Panc1 (cell line): ENCODE data around the gene ATP6V1F. TPM values are rescaled to one million over a fixed set of nuclear protein-coding genes. Genes with fewer than 3 reads are reported as not detected.

Source experiments
- ATAC-seq: fragments of 200-7000 bp; cut with Tn5 transposase; 2 replicates; pipeline ENCODE4 v1.9.1; 2020; ENCODE audit warnings: mild to moderate bottlenecking, moderate library complexity
- BruUV-seq: library from RNA; stranded (reverse); fragments of 400-500 nt; replicated peaks from 2 replicates; lab custom pipeline; 2021; lab: Mats Ljungman, UMichigan
- CTCF ChIA-PET: fragments of 300-600 bp; sonication (Branson Sonifier 250); formaldehyde crosslinking; loops from one replicate; lab custom pipeline; 2022; ENCODE audit warnings: antibody characterized with exemption; lab: Charles Lee
- POLR2A ChIA-PET: fragments of 300-600 bp; sonication (Branson Sonifier 250); formaldehyde crosslinking; loops from one replicate; lab custom pipeline; 2022; ENCODE audit warnings: antibody characterized with exemption; lab: Charles Lee
- DNase-seq: peaks from one replicate; pipeline ENCODE4 v3.0.0-alpha.2; 2010; ENCODE audit warnings: low read depth, low spot score
- H3K27ac ChIP-seq: 2 replicates; pipeline ENCODE4 v1.5.1; 2011; ENCODE audit warnings: mild to moderate bottlenecking, low read length, inconsistent platforms
- H3K27me3 ChIP-seq: fragments of 200-500 bp; sonication (Bioruptor generic); 2 replicates; pipeline ENCODE4 v1.6.0; 2014; ENCODE audit warnings: low read length, inconsistent platforms; ENCODE audit not compliant: control insufficient read depth, insufficient read depth
- H3K36me3 ChIP-seq: fragments of 200-500 bp; sonication (Bioruptor generic); 2 replicates; pipeline ENCODE4 v1.5.1; 2014; ENCODE audit warnings: inconsistent platforms, mild to moderate bottlenecking, low read length, moderate library complexity; ENCODE audit not compliant: control insufficient read depth, insufficient read depth
- H3K4me1 ChIP-seq: 2 replicates; pipeline ENCODE4 v1.5.1; 2011; ENCODE audit warnings: inconsistent platforms, mild to moderate bottlenecking, low read length, moderate library complexity; ENCODE audit not compliant: control insufficient read depth, insufficient read depth
- H3K4me3 ChIP-seq, 2 experiments: 2 replicates each; pipeline ENCODE4 v1.5.1; 2011 to 2012; ENCODE audit warnings: low read depth in 2 of 2, low read length in 2 of 2, mild to moderate bottlenecking in 2 of 2, inconsistent platforms in 1 of 2, moderate library complexity in 1 of 2
- H3K9me3 ChIP-seq: fragments of 200-500 bp; sonication (Bioruptor generic); 2 replicates; pipeline ENCODE4 v1.5.1; 2014; ENCODE audit warnings: low read depth, mild to moderate bottlenecking, inconsistent platforms, low read length, moderate library complexity; ENCODE audit not compliant: control insufficient read depth, insufficient read depth
- POLR2AphosphoS5 ChIP-seq: IDR thresholded peaks from 2 replicates; pipeline ENCODE4 v1.6.1; 2012; ENCODE audit warnings: mild to moderate bottlenecking, low read depth, low read length, moderate library complexity
- SIN3A ChIP-seq: IDR thresholded peaks from 2 replicates; pipeline ENCODE4 v1.6.1; 2012; ENCODE audit warnings: low read depth, mild to moderate bottlenecking, low read length, moderate library complexity, borderline replicate concordance; ENCODE audit not compliant: insufficient read depth
- TCF7L2 ChIP-seq: IDR thresholded peaks from 2 replicates; pipeline ENCODE4 v1.6.1; 2011; ENCODE audit warnings: mild to moderate bottlenecking, low read depth, low read length, inconsistent platforms
- in situ Hi-C: cut with HindIII; loops from 2 replicates; pipeline ENCODE4 v1.10.0; 2016; ENCODE audit warnings: low sequenced_read_pairs, low pct_unique_long_range_greater_than_20kb
- intact Hi-C: fragments of 100-400 bp; cut with micrococcal nuclease; formaldehyde crosslinking; loops from one replicate; pipeline ENCODE4 v1.10.0; 2022; ENCODE audit not compliant: unreplicated experiment
- total RNA-seq: library from RNA; stranded (reverse); gene quantifications from one replicate; pipeline ENCODE4 v1.2.1, GENCODE V29; 2021; ENCODE audit not compliant: unreplicated experiment
- TF ChIP-seq, protein P1 (sequence below), 2 experiments: IDR thresholded peaks; 2 replicates each; pipeline ENCODE4 v1.6.1; 2011 to 2012; ENCODE audit warnings: low read depth in 2 of 2, control low read depth in 1 of 2, low read length in 1 of 2, mild to moderate bottlenecking in 1 of 2, moderate library complexity in 1 of 2; ENCODE audit not compliant: insufficient read depth in 1 of 2
- TF ChIP-seq, protein P2 (sequence below): fragments of 450-650 bp; IDR thresholded peaks from 2 replicates; pipeline ENCODE4 v1.5.1; 2017; ENCODE audit warnings: mild to moderate bottlenecking

Gene ATP6V1F
- total RNA-seq, 1 experiment from 2014 or later = 151 TPM

DNA sequence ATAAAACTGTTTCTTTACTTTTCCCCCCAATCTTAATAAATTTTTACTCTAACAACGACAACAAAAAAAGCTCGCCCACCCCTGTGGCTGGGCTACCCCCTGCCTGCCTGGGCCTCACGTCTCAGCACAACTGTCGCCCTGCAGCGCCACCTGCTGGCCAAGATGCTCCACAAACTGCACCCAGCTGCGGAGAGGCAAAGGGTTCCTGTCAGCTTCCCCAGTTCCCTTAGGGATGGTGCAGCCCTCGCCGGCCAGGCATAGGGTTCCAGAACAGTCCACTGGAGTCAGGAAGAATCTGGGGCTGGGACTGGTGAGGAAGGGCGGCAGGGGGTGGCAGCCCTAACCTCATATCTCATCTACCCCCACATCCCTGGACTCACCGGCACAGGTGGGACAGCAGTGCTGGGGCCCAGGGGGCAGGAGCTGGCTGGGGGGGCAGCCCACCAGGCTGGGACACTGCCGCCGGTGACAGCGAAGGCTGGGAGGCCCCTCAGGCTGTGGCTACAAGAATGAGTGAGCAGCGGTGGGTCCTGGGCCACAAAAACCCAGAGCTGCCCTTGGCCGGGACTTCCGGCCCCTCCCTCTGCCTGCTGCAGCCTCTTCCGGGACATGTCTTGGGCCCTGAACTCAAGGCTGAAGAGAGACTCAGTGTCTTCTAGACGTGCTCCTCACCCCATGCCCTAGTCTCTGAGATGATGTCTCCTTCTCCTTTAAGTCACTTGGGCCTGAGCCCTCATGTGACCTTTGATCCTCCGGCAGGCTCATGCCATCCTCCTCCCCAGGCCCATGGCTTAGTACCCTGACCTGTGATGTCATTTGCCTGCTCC, 21.2 kb downstream of the ATP6V1F start:
- Histone ChIP-seq H3K27ac (no peak overlapping the region), H3K4me1 (no peaks in the 10 kb centered on the region), H3K36me3 (no peaks in the 10 kb centered on the region), H3K9me3 (no peaks in the 10 kb centered on the region), H3K4me3 (no peak overlapping the region), H3K27me3 (no peaks in the 10 kb centered on the region)
- TF ChIP-seq, protein P1, sequence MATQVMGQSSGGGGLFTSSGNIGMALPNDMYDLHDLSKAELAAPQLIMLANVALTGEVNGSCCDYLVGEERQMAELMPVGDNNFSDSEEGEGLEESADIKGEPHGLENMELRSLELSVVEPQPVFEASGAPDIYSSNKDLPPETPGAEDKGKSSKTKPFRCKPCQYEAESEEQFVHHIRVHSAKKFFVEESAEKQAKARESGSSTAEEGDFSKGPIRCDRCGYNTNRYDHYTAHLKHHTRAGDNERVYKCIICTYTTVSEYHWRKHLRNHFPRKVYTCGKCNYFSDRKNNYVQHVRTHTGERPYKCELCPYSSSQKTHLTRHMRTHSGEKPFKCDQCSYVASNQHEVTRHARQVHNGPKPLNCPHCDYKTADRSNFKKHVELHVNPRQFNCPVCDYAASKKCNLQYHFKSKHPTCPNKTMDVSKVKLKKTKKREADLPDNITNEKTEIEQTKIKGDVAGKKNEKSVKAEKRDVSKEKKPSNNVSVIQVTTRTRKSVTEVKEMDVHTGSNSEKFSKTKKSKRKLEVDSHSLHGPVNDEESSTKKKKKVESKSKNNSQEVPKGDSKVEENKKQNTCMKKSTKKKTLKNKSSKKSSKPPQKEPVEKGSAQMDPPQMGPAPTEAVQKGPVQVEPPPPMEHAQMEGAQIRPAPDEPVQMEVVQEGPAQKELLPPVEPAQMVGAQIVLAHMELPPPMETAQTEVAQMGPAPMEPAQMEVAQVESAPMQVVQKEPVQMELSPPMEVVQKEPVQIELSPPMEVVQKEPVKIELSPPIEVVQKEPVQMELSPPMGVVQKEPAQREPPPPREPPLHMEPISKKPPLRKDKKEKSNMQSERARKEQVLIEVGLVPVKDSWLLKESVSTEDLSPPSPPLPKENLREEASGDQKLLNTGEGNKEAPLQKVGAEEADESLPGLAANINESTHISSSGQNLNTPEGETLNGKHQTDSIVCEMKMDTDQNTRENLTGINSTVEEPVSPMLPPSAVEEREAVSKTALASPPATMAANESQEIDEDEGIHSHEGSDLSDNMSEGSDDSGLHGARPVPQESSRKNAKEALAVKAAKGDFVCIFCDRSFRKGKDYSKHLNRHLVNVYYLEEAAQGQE (IDR thresholded peaks at IDR 0.05; ENCODE audit: insufficient read depth in 1 of 2, low read depth in 2 of 2, low read length in 1 of 2) = no peak
- no peak for TF ChIP-seq POLR2AphosphoS5
- TF ChIP-seq SIN3A = no peak
- no peak for TF ChIP-seq TCF7L2
- TF ChIP-seq, protein P2, sequence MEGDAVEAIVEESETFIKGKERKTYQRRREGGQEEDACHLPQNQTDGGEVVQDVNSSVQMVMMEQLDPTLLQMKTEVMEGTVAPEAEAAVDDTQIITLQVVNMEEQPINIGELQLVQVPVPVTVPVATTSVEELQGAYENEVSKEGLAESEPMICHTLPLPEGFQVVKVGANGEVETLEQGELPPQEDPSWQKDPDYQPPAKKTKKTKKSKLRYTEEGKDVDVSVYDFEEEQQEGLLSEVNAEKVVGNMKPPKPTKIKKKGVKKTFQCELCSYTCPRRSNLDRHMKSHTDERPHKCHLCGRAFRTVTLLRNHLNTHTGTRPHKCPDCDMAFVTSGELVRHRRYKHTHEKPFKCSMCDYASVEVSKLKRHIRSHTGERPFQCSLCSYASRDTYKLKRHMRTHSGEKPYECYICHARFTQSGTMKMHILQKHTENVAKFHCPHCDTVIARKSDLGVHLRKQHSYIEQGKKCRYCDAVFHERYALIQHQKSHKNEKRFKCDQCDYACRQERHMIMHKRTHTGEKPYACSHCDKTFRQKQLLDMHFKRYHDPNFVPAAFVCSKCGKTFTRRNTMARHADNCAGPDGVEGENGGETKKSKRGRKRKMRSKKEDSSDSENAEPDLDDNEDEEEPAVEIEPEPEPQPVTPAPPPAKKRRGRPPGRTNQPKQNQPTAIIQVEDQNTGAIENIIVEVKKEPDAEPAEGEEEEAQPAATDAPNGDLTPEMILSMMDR = peak; percentile 97
- in situ Hi-C loops = no loop called here
- intact Hi-C loops = loop anchor here (5.0 to 10.0 kb wide), 3 partner anchors 92 to 277 kb away; partner anchors contain the start of gene CCDC136
- peak; percentile 75 for ATAC-seq
- POLR2A ChIA-PET = interaction anchor here (0.6 kb wide), 1 partner anchor 89 kb away, joined by 3 read pairs; no protein-coding TSS in a partner anchor
- BruUV-seq = no TSS peak
- peak; percentile 52 for DNase-seq
- CTCF ChIA-PET = interaction anchor here (0.7 to 1.4 kb wide), 3 partner anchors 10 to 24 kb away, joined by 3 read pairs; partner anchors contain the start of gene ATP6V1F

DNA sequence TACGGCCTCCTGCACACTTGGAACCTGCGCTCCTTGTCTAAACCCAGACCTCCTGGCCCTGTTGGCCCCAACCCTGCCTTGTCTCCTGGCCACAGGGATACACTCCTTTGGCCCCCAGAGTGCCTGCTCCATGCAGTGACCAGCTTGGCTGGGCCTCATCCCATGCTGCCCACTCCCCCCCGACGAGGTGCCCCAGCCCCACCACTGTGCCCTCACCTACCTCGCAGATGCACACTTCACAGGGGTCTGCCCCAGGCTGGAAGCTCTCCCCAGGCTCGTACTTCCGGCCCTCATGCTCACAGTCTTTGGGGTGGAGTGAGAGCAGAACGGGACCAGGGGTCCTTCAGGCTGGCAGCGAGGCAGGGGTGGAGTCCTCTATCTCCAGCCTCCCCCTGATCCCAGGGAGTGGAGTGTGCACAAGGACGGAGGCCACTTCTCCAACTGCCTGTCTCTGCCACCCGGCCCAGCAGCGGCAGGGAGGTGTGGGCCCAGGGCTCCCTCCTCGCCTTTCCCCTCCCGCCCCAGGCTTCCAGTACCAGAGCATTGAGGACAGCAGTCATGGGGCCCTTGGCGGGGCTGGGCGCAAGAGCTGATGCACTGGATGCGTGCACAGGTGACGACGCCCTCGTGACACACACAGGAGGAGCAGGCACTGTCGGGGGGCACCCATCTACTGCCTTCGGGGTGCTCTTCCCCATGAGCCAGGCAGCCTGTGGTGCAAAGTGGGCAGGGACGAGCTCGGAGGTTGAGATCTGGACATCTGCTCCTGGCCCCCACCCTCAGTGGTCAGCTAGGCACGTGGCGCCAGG, 22.1 kb downstream of the ATP6V1F start:
- Histone ChIP-seq H3K36me3 (no peaks in the 10 kb centered on the region), H3K9me3 (no peaks in the 10 kb centered on the region), H3K27me3 (no peaks in the 10 kb centered on the region), H3K4me1 (no peaks in the 10 kb centered on the region), H3K4me3 (no peak overlapping the region), H3K27ac (no peak overlapping the region)
- intact Hi-C loops = loop anchor here (5.0 to 10.0 kb wide), 3 partner anchors 92 to 277 kb away; partner anchors contain the start of gene CCDC136
- CTCF ChIA-PET = no interaction called here
- in situ Hi-C loops = no loop called here
- POLR2A ChIA-PET = interaction anchor here (0.6 kb wide), 1 partner anchor 90 kb away, joined by 3 read pairs; no protein-coding TSS in a partner anchor
- no peak for DNase-seq
- no TSS peak for BruUV-seq
- TF ChIP-seq SIN3A = no peak
- TF ChIP-seq, protein P1 (IDR thresholded peaks at IDR 0.05; ENCODE audit: insufficient read depth in 1 of 2, low read depth in 2 of 2, low read length in 1 of 2) = no peak
- no peak for TF ChIP-seq POLR2AphosphoS5
- TF ChIP-seq, protein P2 = no peak
- TF ChIP-seq TCF7L2 = no peak
- ATAC-seq = no peak
